ENCODE results near the gene ALX3. TPM values are rescaled to one million over a fixed set of nuclear protein-coding genes. Genes with fewer than 3 reads are reported as not detected.

ALX3 gene
- total and polyA plus RNA-seq, 2 of the 4 experiments (the other 2 are of a cell fraction) = not detected

GRCh38 chr1:110064576-110065337 is 5.7 kb downstream of the ALX3 start:
- Histone ChIP-seq H3K4ac (ENCODE audit: low read depth, low read length) (no peak overlapping the region), H2AK5ac (ENCODE audit: low read depth, low read length) (no peak overlapping the region), H4K20me1 (ENCODE audit: insufficient read depth, low read length) (peaks cover 29% of the 10 kb centered on the region; the same call in 1 of the 2 replicates), H3K14ac (replicated peaks; ENCODE audit: low read depth, low read length) (no peak overlapping the region), H4K5ac (ENCODE audit: low read depth, low read length) (no peak overlapping the region), H4K8ac (ENCODE audit: low read depth in 2 of 2, low read length in 2 of 2) (no peak overlapping the region), H3K4me2 (ENCODE audit: low read depth, low read length) (no peak overlapping the region), H2AK9ac (replicated peaks; ENCODE audit: low read depth, low read length, poor library complexity) (no peak overlapping the region), H3K9ac (ENCODE audit: low read depth, low read length) (no peak overlapping the region), H3K23ac (ENCODE audit: low read depth, low read length) (no peak overlapping the region), H2BK15ac (ENCODE audit: low read depth, low read length) (no peak overlapping the region), H2AFZ (replicated peaks; ENCODE audit: low read length, poor library complexity) (no peak overlapping the region), H3K79me1 (ENCODE audit: low read depth in 1 of 2, low read length in 2 of 2) (0 out of 4 replicates have a peak, but pooled peaks cover 0 to 3% of the 10 kb centered on the region in 2 experiments), H3K4me3 (ENCODE audit: insufficient read depth, low read depth, low read length) (no peak overlapping the region), H2BK5ac (ENCODE audit: low read depth, low read length, poor library complexity, severe bottlenecking) (no peak overlapping the region), H3K9me1 (ENCODE audit: insufficient read depth, low read length) (0 out of 2 replicates have a peak, but pooled peaks cover 5% of the 10 kb centered on the region), H3K27me3 (ENCODE audit: control insufficient read depth, insufficient read depth, low read length) (peaks cover 40% of the 10 kb centered on the region), H4K91ac (ENCODE audit: insufficient read depth, low read depth, low read length) (no peak overlapping the region), H3K27ac (ENCODE audit: insufficient read depth, low read length) (no peak overlapping the region), H3K4me1 (ENCODE audit: control insufficient read depth, insufficient read depth, low read length) (no peaks in the 10 kb centered on the region; the same call in 1 of the 2 replicates), H3K36me3 (ENCODE audit: control insufficient read depth, insufficient read depth, low read length) (peaks cover 4% of the 10 kb centered on the region; the same call in 1 of the 2 replicates), H2BK20ac (ENCODE audit: low read depth, low read length) (no peak overlapping the region), H2BK120ac (ENCODE audit: low read depth, low read length) (no peak overlapping the region), H3K18ac (ENCODE audit: low read depth, low read length) (no peak overlapping the region), H3K9me3 (ENCODE audit: control insufficient read depth, insufficient read depth, low read length) (peaks cover 21% of the 10 kb centered on the region), H3K56ac (ENCODE audit: extremely low read depth, insufficient read depth, low read length) (no peak overlapping the region)
- POLR2A ChIA-PET (ENCODE audit: unreplicated experiment) = no interaction called here
- CTCF ChIA-PET = interaction anchor here (0.9 to 1.5 kb wide), 2 partner anchors 9 to 24 kb away, joined by 3 to 6 read pairs; no protein-coding TSS in a partner anchor
- intact Hi-C loops (cut with micrococcal nuclease) = no loop called here
- ATAC-seq (ENCODE audit: low read depth) (no peak), DNase-seq (no peak)
- in situ Hi-C loops (cut with MboI; ENCODE audit: low sequenced_read_pairs) = no loop called here
- BruUV-seq (replicated peaks) = no TSS peak
- 86% methylated on average over 11 of the region's 18 CpGs; no CpG with 5 or more reads in 1 of the 2 experiments for WGBS, 2 experiments (ENCODE audit: extremely low coverage in 2 of 2, insufficient read length in 1 of 2)
- dilution Hi-C loops (cut with HindIII; ENCODE audit: low sequenced_read_pairs, unreplicated experiment) = no loop called here
- TF ChIP-seq ELK1 (IDR thresholded peaks at IDR 0.05; ENCODE audit: borderline replicate concordance, low read depth, low read length) (no peak), CHD1 (IDR thresholded peaks at IDR 0.05; ENCODE audit: low read depth, low read length) (no peak), BHLHE40 (IDR thresholded peaks at IDR 0.05; ENCODE audit: low read depth, low read length) (no peak), POLR2A (IDR thresholded peaks at IDR 0.05; ENCODE audit: low read depth, low read length) (no peak), RFX5 (IDR thresholded peaks at IDR 0.05; ENCODE audit: low read depth, low read length) (no peak), RCOR1 (IDR thresholded peaks at IDR 0.05; ENCODE audit: insufficient replicate concordance, low read length) (no peak), NFE2L2 (IDR thresholded peaks at IDR 0.05; ENCODE audit: low read depth, low read length) (no peak), CEBPB (IDR thresholded peaks at IDR 0.05; ENCODE audit: low read depth, low read length) (no peak), MAFK (IDR thresholded peaks at IDR 0.05; ENCODE audit: low read depth, low read length) (no peak), FOS (IDR thresholded peaks at IDR 0.05; ENCODE audit: low read depth, low read length) (no peak), MXI1 (IDR thresholded peaks at IDR 0.05; ENCODE audit: borderline replicate concordance, low read depth, low read length) (no peak), USF2 (IDR thresholded peaks at IDR 0.05; ENCODE audit: low read depth, low read length) (no peak), SMC3 (IDR thresholded peaks at IDR 0.05; ENCODE audit: low read depth, low read length) (no peak), RAD21 (IDR thresholded peaks at IDR 0.05; ENCODE audit: low read length) (no peak), MAZ (IDR thresholded peaks at IDR 0.05; ENCODE audit: borderline replicate concordance, low read depth, low read length) (no peak)
